GM18951 (cell line): ENCODE results near the gene KIF5C.

ENCODE experiments used
- POLR2A ChIP-seq: IDR thresholded peaks from 4 replicates; pipeline ENCODE4 v1.6.1; 2011; ENCODE audit warnings: mild to moderate bottlenecking; ENCODE audit not compliant: insufficient read length, insufficient read depth; ENCODE audit errors: extremely low read depth
- in situ Hi-C: fragments of 300-500 bp; cut with MboI; formaldehyde crosslinking; loops from one replicate; pipeline ENCODE4 v1.12.0; 2022; ENCODE audit warnings: low sequenced_read_pairs, mixed read lengths, inconsistent platforms; ENCODE audit not compliant: unreplicated experiment

Gene KIF5C

DNA sequence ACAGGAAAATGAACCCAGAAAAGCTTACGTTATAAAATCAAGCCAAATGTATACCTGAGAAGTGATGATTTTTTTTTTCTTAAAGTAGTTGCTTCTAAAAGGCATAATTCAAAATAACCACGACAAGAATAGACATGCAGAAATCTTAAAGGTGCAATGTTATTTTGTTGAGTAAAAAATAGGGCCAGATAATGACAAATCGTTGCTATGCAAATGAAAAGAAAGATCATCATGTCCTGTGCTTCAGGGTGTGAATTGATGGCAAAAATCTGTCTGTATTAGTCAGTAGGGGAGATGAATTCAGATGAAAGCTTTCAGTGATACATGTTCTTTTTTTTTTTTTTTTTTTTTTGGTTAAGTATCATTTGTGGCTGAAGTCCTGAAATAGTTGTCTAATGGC is 187.5 kb downstream of the KIF5C start:
- no peak for TF ChIP-seq POLR2A
- in situ Hi-C loops = no loop called here

DNA sequence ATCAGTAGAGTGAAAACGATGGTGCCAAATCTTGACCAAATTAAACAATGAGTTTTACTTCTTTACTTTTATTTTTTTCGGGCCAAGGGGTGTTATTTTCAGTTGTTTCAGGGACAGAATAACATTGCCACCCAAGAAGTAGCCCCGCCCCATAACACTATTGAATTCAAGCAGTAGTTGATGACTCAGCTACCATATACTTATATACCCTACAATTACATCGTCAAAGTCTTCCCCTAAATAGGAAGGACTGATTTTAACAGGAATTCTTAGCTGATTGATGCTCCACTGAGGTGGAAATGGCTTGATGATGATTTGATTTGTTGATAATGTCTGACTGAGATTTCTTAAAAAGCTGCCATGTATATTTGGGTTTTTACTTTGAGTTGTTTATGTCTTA is 188.2 kb downstream of the KIF5C start:
- TF ChIP-seq POLR2A = no peak

DNA sequence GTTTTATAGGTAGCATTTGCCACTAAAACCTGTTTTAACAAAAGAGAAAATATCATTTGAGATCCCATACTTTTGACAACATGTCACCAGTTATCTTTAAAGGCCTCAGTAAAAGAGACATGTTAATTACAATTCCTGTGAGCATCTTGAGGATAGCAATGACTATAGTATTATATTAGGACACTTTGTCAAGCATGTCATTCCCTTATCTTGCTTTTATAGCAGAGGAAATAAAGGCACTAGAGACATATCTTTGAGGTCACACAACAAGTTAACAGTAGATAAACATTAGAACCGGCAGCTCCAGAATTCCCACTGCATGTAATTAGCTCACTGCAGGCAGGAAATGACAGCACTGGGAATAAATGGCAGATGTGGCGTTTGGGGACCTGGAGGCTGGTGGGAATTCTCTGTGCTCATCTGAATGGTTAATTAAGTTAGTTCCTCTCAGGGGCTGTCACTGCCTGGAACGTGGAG is 189.4 kb downstream of the KIF5C start:
- in situ Hi-C loops = no loop called here
- no peak for TF ChIP-seq POLR2A

More for the DNA sequence above, 188.2 kb downstream of the KIF5C start:
- in situ Hi-C loops = no loop called here

DNA sequence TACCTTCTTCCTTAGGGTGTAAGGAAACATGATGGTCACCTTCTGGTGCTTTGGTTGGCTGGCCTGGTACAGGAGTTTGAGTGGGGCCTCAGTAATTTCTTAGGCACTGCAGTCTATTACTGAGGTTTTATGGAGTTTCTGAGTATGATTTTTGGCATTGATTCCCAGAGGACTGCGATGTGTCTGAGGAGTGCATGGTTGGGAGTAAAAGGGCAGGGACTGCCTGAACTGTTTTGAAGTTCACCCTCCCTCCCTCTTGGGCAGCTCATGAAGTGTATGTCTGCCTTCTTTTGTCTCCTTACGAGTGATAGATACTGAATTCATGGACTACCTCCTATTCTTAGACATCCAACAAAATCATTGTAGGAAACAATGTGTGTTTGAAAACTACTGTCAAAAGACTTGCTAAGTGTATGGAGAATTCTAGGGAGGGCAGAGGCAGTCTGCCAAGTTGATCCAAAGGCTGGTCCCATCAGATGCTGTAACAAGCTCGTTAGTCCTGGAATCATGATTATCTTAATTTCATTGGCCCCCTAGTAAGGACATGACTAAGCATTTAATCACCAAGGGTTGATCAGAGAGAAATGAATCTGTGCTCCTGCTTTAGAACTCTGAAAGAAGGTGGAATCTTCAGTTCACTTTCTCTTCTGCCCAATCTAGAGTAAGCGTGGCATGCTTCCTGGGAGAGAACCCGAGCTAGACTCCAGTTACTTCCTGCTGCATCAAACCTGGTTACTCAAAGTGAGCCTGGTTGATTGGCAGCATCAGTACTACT is 190.0 kb downstream of the KIF5C start:
- TF ChIP-seq POLR2A = no peak
- in situ Hi-C loops = no loop called here

DNA sequence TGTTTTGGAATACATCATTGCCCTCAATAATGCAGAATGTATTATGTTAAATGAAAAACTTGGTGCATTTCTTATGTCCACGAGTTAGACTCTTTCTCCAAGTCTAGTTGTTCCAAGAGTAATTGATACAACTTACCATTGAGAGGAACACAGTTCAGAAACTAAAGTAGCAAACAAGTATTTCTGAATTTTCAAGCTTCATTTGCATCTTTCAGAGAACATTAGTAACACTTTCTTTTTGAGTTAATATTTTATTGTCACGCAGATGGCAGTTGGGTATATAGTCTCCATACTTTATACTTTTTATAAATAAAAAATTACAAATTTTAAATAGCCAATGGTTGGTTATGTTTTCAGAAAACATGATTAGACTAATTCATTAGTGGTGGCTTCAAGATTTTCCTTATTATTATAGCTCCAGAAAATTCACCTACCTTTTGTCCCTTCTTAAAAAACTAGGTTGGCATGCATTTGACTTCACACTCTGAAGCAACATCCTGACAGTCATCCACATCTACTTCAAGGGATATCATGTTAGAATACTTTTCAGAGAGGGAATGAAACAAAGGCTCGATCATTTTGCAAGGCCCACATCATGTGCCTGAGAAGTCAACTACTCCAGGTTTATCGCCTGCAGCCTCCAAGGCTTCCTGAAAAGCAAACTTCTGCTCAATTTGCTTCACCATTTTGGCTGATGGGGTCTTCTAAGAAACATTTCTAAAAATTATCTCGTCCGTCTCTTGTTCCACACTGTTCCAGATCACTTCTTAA is 193.4 kb downstream of the KIF5C start:
- in situ Hi-C loops = no loop called here

DNA sequence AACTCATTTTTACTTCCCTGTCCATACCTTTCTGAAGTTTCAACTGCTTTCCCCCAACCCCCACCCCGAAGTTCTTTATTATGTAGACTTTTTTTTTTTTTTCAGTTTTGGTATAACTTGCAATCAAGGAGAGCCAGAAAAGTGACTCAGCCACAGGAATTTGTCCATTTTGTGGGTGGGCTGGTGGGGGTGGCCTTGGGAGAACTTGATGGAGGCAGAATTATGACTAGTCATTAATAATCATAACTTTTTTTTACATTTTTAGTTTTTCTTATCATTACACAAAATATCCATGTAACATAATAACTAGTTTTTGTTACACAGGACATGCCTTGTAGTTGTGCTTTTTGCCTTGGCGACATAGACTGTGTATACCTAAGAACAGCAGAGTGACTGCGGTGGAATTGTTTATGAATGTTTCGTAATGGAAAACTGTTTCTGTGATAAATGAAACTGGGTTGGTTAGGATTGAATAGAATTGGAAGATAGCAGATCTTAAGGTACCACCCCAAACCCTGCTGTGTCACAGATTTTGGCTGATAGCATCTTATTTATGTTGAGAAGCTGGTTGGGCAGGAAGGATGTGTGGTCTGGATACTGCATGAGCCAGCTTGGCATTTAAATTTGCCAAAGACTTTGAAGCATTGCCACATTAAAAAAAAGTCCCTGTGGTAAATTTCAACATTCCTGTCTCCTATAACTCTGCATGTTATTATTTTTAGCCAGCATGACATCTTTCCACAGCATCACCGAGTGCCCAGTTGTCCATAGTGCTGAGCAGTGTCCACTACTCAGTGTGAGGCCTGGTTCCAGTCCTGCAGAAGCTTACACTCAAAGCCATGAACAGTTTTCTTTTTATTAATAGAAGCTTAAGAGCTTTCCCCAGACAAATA is 194.2 kb downstream of the KIF5C start:
- in situ Hi-C loops = no loop called here
- TF ChIP-seq POLR2A = no peak

More for the DNA sequence above, 193.4 kb downstream of the KIF5C start:
- no peak for TF ChIP-seq POLR2A

DNA sequence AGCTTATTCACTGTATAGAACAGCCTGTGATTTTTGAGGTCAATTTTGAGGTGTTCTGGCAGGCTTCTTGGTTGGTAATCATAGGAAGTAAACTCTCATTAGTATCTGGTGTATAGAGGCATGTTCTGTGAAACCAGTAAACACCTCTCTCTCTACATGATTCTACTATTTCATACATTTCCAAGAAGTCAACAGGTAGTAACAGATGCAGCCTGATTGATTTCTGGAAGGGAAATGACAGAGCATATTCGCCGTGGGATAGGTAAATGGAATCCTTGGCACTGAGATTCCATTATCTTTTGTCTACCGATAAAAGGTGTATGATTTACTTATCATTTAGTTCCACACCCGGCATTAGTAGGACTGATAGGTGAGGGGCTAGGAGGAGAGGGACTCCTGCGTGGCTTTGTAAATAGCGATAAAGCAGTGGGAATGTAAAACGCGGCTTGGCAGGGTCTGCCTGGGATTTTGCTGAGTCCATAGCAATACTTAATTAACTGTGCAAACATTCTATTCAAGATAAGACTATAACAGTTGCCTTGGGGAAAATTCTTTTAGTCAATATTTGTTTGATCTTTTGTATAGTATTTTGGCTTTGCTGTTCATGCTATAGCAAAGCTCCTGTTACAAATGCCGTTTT is 195.8 kb downstream of the KIF5C start:
- no peak for TF ChIP-seq POLR2A

DNA sequence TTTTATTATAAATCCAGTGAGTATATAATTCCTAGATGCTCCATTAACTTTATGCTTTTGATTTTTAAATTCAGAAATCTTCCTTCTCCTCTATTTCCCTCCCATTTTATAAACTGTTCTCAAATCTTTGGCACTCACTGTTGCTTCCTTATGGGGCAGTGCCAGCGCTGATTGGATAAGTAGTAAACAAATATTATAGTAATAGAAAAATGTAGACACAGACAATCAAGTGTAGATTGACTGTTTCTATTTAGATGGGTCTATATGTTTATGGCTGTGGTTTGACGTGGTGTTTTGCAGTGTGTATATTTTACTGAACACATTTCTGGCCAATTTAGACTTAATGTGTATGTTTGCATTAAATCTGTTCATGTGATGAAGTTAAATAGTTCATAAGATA is 200.1 kb downstream of the KIF5C start:
- TF ChIP-seq POLR2A = no peak
- in situ Hi-C loops = no loop called here

More for the DNA sequence above, 195.8 kb downstream of the KIF5C start:
- in situ Hi-C loops = no loop called here

DNA sequence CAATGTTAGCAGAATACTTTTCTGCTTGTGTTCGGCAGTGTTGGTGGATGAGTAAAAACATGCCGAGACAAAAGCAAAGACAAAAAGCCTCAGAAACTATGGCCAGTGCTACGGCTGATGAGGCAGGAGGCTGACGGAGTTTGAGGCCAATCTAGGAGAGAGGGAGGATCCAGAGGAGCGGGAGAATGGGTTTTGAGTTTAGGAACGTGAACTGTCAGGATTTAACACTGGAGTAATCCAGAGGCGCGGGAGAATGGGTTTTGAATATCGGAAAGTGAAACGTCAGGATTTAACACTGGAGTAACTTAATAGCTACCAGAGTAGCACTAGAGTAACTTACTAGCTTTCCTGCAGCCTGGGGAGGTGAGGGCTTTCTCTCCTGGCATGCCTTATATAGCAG is 200.8 kb downstream of the KIF5C start:
- in situ Hi-C loops = no loop called here
- TF ChIP-seq POLR2A = no peak
